Measurements from ENCODE around the gene KLC4. TPM values are rescaled to one million over a fixed set of nuclear protein-coding genes. Genes with fewer than 3 reads are reported as not detected.

KLC4 gene
- total and polyA plus RNA-seq, 9 of the 15 experiments (the other 6 are each of a cell fraction or from before 2014, with no cell fraction given), result 1.7 to 16.2 (median 7.7) TPM

GRCh38 chr6:43059168-43060033, at the start of gene KLC4, which contains the start of gene MRPL2 (continued):
- TF ChIP-seq PYGO2 (tag; IDR thresholded peaks at IDR 0.05) (no peak), TSC22D4 (tag; IDR thresholded peaks at IDR 0.05) (no peak), C11orf30 (IDR thresholded peaks at IDR 0.05; ENCODE audit: low read depth) (peak; percentile 99), PBX2 (CRISPR knock-in tag; IDR thresholded peaks at IDR 0.05; ENCODE audit: low read depth) (no peak), PBX2 (tag; conservative IDR thresholded peaks at IDR 0.05; ENCODE audit: low read depth) (peak; percentile 80), ZKSCAN1 (IDR thresholded peaks at IDR 0.05; ENCODE audit: low read depth, low read length) (peak; percentile 90), GABPB1 (CRISPR knock-in tag; IDR thresholded peaks at IDR 0.05) (peak; percentile 62; the same call in 1 of the 2 replicates), KHSRP (IDR thresholded peaks at IDR 0.05) (peak; percentile 94), HNRNPLL (IDR thresholded peaks at IDR 0.05; ENCODE audit: low read depth, low read length, poor library complexity, severe bottlenecking) (peak; percentile 74), SIN3B (IDR thresholded peaks at IDR 0.05; ENCODE audit: low read depth) (peak; percentile 95), ZC3H11A (IDR thresholded peaks at IDR 0.05; ENCODE audit: low read depth, low read length) (peak; percentile 14; the same call in 1 of the 2 replicates), FOXM1 (IDR thresholded peaks at IDR 0.05; ENCODE audit: low read depth) (peak; percentile 56), FOXM1 (CRISPR knock-in tag; IDR thresholded peaks at IDR 0.05; ENCODE audit: low read depth) (no peak), ZKSCAN8 (CRISPR knock-in tag; IDR thresholded peaks at IDR 0.05) (no peak), FOXA3 (CRISPR knock-in tag; conservative IDR thresholded peaks at IDR 0.05 in 1 of 2, IDR thresholded peaks at IDR 0.05 in 1 of 2) (peak in 1 of 2 experiments; percentile 51; a peak in 1 of 4 replicates), TFE3 (CRISPR knock-in tag; IDR thresholded peaks at IDR 0.05) (peak; percentile 29; the same call in 1 of the 2 replicates), CXXC5 (CRISPR knock-in tag; IDR thresholded peaks at IDR 0.05) (peak; percentile 68)
- TF ChIP-seq, protein P1, sequence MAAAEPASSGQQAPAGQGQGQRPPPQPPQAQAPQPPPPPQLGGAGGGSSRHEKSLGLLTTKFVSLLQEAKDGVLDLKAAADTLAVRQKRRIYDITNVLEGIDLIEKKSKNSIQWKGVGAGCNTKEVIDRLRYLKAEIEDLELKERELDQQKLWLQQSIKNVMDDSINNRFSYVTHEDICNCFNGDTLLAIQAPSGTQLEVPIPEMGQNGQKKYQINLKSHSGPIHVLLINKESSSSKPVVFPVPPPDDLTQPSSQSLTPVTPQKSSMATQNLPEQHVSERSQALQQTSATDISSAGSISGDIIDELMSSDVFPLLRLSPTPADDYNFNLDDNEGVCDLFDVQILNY (CRISPR knock-in tag; IDR thresholded peaks at IDR 0.05), result no peak
- TF ChIP-seq, protein P2, sequence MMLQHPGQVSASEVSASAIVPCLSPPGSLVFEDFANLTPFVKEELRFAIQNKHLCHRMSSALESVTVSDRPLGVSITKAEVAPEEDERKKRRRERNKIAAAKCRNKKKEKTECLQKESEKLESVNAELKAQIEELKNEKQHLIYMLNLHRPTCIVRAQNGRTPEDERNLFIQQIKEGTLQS (IDR thresholded peaks at IDR 0.05), result peak; percentile 39; the same call in 1 of the 2 replicates
- TF ChIP-seq, protein P2 (CRISPR knock-in tag; conservative IDR thresholded peaks at IDR 0.05), result 0 out of 2 replicates have a peak, but pooled peaks have one; percentile 35
